ENCODE measurements around the gene ARAP3.

Gene ARAP3

DNA sequence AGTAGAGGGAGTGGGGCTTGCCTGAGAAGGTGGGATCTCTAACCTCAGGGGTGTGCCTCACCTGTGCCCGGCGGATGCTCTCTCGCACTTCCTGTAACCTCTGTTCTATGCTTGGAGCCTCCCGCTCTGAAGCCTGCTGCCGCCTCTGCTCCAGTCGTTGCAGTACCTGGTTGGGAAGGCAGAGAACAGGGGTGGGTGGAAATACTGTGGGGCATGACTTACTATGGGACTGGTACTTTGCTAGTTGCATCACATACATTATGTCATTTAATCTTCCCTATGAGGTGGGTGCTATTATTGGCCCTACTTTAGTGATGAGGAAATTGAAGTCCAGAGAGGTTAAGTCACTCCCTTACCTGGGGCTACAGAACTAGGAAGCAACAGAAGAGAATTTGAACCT is 36.0 kb downstream of the ARAP3 start:
- Histone ChIP-seq H3K4me3 (ENCODE audit: low read length) (no peak overlapping the region), H3K27me3 (ENCODE audit: control insufficient read depth, insufficient read depth, low read length) (no peaks in the 10 kb centered on the region), H3K9me3 (ENCODE audit: control insufficient read depth, low read length) (no peaks in the 10 kb centered on the region), H3K9ac (ENCODE audit: low read length) (no peak overlapping the region), H3K36me3 (ENCODE audit: control insufficient read depth, insufficient read depth, low read length) (no peaks in the 10 kb centered on the region), H3K4me1 (ENCODE audit: control insufficient read depth, insufficient read depth, low read length) (peaks cover 8% of the 10 kb centered on the region)

DNA sequence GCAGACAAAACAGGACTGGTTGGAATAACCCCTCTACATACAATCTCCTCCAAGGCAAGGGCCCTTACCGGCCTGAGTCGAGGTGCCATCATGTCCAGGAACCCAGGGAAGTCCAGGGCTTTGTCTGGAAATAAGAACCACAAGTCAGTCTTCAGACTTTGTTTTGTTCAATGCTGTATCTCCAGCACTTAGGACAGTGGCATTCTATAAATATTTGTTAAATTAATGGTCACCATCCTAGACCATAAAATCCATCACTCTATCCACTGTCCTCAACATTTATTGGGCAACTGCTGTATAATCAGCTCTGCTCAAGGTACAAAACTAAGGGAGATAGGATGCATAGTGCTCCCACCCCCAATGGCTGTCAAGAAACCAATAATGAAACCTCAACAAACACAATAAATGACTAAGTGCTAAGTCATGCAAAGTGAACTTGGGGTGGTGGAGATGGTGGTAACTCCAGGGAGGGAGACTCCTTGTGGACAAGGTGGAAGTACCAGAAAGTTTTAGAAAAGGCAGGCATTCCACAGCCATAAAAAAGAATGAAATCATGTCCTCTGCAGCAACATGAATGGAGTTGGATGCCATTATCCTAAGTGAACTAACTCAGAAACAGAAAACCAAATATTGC is 40.3 kb downstream of the ARAP3 start:
- H3K4me1 ChIP-seq (ENCODE audit: control insufficient read depth, insufficient read depth, low read length): peaks cover 8% of the 10 kb centered on the region
- H3K9ac ChIP-seq (ENCODE audit: low read length): no peak overlapping the region
- no peak overlapping the region for H3K4me3 ChIP-seq (ENCODE audit: low read length)
- H3K27me3 ChIP-seq (ENCODE audit: control insufficient read depth, insufficient read depth, low read length): peaks cover 9% of the 10 kb centered on the region
- no peaks in the 10 kb centered on the region for H3K9me3 ChIP-seq (ENCODE audit: control insufficient read depth, low read length)
- H3K36me3 ChIP-seq (ENCODE audit: control insufficient read depth, insufficient read depth, low read length): no peaks in the 10 kb centered on the region

DNA sequence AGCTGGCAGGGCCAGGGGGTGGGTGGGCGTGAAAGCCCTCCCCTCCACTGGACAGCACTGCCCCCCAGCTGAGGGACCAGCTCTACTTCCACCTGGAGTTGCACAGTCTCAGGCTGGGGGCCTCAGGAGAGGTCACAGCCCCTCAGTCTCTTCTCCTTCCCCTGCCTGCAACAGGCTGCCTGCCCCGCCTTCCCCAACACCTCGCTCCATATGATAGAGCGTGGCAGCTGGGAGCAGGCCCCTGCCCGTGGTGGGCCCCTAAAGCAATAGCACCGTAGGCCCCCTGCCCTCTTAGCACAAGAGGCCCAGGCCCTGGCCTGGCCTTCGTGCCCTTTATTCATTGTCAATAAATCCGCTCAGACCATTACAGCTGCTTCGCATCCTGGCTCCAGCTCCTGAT is 41.3 kb downstream of the ARAP3 start:
- Histone ChIP-seq H3K4me3 (ENCODE audit: low read length) (no peak overlapping the region), H3K9me3 (ENCODE audit: control insufficient read depth, low read length) (no peaks in the 10 kb centered on the region), H3K36me3 (ENCODE audit: control insufficient read depth, insufficient read depth, low read length) (no peaks in the 10 kb centered on the region), H3K27me3 (ENCODE audit: control insufficient read depth, insufficient read depth, low read length) (peaks cover 9% of the 10 kb centered on the region), H3K4me1 (ENCODE audit: control insufficient read depth, insufficient read depth, low read length) (peaks cover 12% of the 10 kb centered on the region), H3K9ac (ENCODE audit: low read length) (no peak overlapping the region)

DNA sequence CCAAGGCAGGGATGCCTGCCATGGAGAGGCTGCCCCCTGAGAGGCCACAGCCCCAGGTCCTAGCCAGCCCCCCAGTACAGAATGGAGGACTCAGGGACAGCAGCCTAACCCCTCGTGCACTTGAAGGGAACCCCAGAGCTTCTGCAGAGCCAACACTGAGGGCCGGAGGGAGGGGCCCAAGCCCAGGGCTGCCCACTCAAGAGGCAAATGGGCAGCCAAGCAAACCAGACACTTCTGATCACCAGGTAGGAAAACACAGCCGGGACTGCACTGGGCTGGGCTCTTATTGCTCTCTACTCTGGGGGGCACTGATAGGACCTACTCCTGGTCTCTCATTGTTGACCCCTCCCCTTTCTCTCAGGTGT is 42.0 kb downstream of the ARAP3 start:
- H3K9me3 ChIP-seq (ENCODE audit: control insufficient read depth, low read length): no peaks in the 10 kb centered on the region
- no peak overlapping the region for H3K4me3 ChIP-seq (ENCODE audit: low read length)
- H3K27me3 ChIP-seq (ENCODE audit: control insufficient read depth, insufficient read depth, low read length): peaks cover 9% of the 10 kb centered on the region
- H3K36me3 ChIP-seq (ENCODE audit: control insufficient read depth, insufficient read depth, low read length): no peaks in the 10 kb centered on the region
- H3K9ac ChIP-seq (ENCODE audit: low read length): no peak overlapping the region
- peaks cover 19% of the 10 kb centered on the region for H3K4me1 ChIP-seq (ENCODE audit: control insufficient read depth, insufficient read depth, low read length)

DNA sequence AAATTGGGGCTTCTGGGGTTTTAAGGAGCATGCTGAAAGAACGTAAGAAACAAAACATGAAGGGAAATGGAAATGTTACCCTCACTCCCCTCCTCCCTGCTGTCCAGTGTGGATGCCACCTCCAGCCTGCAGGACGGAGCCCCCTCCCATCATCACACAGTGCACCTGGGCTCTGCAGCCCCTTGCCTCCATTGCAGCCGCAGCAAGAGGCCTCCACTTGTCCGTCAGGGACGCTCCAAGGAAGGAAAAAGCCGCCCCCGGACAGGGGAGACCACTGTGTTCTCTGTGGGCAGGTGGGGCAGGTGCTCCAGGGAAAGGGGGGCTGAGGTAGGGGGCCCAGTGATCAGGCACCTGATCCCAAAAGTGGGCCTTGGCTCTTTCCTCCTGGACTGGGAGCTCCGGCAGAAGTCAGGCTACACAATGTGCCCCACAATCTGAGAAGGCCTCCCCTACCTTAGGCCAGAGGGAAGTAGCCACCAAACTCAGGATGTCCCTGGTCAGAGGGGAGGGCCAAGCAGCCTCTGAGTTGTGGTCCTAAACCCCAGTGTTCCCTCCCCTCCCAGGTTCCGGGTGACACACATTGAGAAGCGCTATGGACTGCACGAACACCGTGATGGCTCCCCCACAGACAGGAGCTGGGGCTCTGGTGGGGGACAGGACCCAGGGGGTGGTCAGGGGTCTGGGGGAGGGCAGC is 42.5 kb downstream of the ARAP3 start:
- H3K9ac ChIP-seq (ENCODE audit: low read length): no peak overlapping the region
- H3K4me1 ChIP-seq (ENCODE audit: control insufficient read depth, insufficient read depth, low read length): peaks cover 21% of the 10 kb centered on the region
- H3K27me3 ChIP-seq (ENCODE audit: control insufficient read depth, insufficient read depth, low read length): peaks cover 9% of the 10 kb centered on the region
- no peaks in the 10 kb centered on the region for H3K36me3 ChIP-seq (ENCODE audit: control insufficient read depth, insufficient read depth, low read length)
- H3K4me3 ChIP-seq (ENCODE audit: low read length): no peak overlapping the region
- H3K9me3 ChIP-seq (ENCODE audit: control insufficient read depth, low read length): no peaks in the 10 kb centered on the region

DNA sequence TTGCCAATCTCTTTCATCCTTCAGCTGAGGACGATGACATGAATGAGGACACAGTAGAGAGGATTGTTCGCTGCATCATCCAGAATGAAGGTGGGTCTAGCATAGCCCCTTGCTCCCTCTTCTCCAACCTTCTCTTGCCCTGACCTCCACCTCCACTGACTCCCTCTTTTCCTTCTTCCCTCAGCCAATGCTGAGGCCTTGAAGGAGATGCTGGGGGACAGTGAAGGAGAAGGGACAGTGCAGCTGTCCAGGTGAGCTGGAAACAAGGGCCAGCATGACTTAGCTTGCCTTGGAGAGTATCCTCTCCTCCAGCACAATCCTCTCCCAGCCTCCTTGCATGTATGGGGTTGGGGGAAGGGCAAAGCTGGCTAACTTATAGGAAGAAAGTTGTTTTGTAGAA is 43.3 kb downstream of the ARAP3 start:
- no peak overlapping the region for H3K4me3 ChIP-seq (ENCODE audit: low read length)
- H3K4me1 ChIP-seq (ENCODE audit: control insufficient read depth, insufficient read depth, low read length): peaks cover 21% of the 10 kb centered on the region
- no peaks in the 10 kb centered on the region for H3K9me3 ChIP-seq (ENCODE audit: control insufficient read depth, low read length)
- no peak overlapping the region for H3K9ac ChIP-seq (ENCODE audit: low read length)
- peaks cover 9% of the 10 kb centered on the region for H3K27me3 ChIP-seq (ENCODE audit: control insufficient read depth, insufficient read depth, low read length)
- H3K36me3 ChIP-seq (ENCODE audit: control insufficient read depth, insufficient read depth, low read length): no peaks in the 10 kb centered on the region

DNA sequence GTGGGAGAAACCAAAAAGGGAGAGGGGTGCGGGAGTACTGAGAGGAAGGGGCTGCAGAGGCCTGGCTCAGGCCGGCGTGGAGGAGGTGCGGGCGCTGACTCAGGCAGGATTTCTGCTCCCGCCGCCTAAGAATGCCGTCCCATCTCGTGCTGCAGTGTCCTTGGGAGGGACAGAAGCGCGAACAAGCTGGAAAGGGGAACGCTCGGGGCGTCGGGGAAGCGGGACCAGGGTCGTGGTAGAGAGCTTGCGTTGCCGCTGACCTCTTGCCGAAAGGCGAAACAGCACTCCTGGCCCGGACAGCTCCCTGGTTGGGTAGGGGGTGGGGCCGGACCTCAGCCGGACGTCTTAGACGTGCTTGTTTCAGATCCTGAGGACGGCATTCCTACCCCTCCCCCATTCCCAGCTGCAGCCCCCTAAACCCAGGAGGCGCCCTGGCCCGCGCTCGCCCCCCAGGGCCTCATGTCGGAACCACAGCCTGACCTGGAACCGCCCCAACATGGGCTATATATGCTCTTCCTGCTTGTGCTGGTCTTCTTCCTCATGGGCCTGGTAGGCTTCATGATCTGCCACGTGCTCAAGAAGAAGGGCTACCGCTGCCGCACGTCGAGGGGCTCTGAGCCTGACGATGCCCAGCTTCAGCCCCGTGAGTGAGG is 44.1 kb downstream of the ARAP3 start:
- peaks cover 9% of the 10 kb centered on the region for H3K27me3 ChIP-seq (ENCODE audit: control insufficient read depth, insufficient read depth, low read length)
- H3K4me1 ChIP-seq (ENCODE audit: control insufficient read depth, insufficient read depth, low read length): peaks cover 21% of the 10 kb centered on the region
- H3K9me3 ChIP-seq (ENCODE audit: control insufficient read depth, low read length): no peaks in the 10 kb centered on the region
- peak overlapping the region; percentile 60 for H3K4me3 ChIP-seq (ENCODE audit: low read length)
- peak overlapping the region; percentile 87 for H3K9ac ChIP-seq (ENCODE audit: low read length)
- no peaks in the 10 kb centered on the region for H3K36me3 ChIP-seq (ENCODE audit: control insufficient read depth, insufficient read depth, low read length)

DNA sequence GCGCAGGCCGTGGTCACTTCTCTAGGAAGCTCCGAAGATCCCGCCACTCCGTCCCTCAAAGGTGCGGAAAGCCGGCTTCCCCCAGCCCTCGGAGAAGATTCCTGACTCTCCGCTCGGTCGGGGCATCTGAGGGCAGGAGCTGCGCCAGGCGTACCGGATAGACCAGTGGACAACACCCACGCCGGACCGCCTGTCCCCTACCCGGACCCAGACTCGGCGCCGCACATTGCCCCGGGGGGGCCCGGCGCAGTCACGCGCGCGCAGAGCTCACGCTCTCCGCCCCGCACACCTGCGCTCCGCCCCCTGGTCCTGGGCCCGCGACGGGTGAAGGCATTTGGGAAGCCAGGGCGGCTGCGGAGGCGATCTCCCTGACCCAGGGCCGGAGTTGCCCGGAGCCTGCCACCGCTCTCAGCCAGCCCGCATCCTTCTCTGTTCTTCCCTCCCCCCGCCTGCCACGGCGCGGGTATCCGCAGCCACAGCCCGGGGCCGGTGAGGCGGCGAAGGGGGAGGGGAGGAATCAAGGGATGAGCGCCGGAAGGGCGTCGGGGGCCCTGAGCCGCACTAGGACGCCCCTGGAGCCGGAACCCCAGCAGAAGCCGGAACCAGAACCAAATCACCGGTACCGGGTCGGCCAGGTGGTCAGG is 44.8 kb downstream of the ARAP3 start:
- Histone ChIP-seq H3K27me3 (ENCODE audit: control insufficient read depth, insufficient read depth, low read length) (peaks cover 9% of the 10 kb centered on the region), H3K9me3 (ENCODE audit: control insufficient read depth, low read length) (no peaks in the 10 kb centered on the region), H3K36me3 (ENCODE audit: control insufficient read depth, insufficient read depth, low read length) (no peaks in the 10 kb centered on the region), H3K4me3 (ENCODE audit: low read length) (peak overlapping the region; percentile 79), H3K4me1 (ENCODE audit: control insufficient read depth, insufficient read depth, low read length) (peaks cover 21% of the 10 kb centered on the region), H3K9ac (ENCODE audit: low read length) (peak overlapping the region; percentile 87)

DNA sequence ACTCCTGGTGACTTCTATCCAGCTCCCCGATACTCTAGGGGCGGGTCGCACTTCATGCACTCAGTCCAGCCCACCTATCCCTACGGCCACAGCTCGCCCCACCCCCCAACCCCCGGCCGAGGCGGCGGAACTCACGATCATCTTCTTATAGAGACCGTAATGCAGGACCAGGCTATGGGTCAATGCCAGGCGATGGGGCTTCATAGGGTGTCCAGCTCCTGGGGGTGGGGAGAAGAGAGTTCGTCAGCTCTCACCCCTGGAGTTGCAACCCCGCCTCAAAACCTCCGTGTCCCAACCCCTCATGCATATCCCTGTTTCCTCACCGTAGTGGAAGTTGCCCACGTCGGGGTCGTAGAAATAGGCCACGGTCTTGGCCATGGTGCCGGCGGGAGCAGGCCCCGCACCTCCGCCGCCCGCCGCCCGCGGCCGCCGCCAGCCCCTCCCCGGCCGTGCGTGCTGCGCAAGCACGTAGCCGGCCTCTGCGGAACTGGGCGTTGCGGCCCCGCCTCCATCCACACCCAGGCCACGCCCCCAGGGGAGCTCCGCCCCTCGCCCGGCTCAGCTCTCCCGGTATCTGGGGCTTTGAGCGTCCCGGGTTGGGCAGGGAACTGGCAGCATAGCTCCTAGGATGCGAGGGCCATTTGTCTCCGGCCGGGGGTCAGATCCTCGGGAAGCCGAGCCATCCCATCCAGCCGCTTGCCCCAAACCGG is 45.5 kb downstream of the ARAP3 start, which contains the start of the genes HDAC3 and RELL2:
HDAC3 (minus strand) TSS at position 437 of the 710 bp plus-strand sequence; CDS start at position 378, 59 bp downstream.
RELL2 (plus strand) TSS at position 585 of the 710 bp plus-strand sequence. CDS start 1,229 bp downstream, outside the sequence.
- Histone ChIP-seq H3K36me3 (ENCODE audit: control insufficient read depth, insufficient read depth, low read length) (no peaks in the 10 kb centered on the region), H3K27me3 (ENCODE audit: control insufficient read depth, insufficient read depth, low read length) (peaks cover 9% of the 10 kb centered on the region), H3K9ac (ENCODE audit: low read length) (peak within 1 kb of the TSS; percentile 87), H3K4me1 (ENCODE audit: control insufficient read depth, insufficient read depth, low read length) (peaks cover 21% of the 10 kb centered on the region), H3K4me3 (ENCODE audit: low read length) (peak within 1 kb of the TSS; percentile 79), H3K9me3 (ENCODE audit: control insufficient read depth, low read length) (no peaks in the 10 kb centered on the region)

DNA sequence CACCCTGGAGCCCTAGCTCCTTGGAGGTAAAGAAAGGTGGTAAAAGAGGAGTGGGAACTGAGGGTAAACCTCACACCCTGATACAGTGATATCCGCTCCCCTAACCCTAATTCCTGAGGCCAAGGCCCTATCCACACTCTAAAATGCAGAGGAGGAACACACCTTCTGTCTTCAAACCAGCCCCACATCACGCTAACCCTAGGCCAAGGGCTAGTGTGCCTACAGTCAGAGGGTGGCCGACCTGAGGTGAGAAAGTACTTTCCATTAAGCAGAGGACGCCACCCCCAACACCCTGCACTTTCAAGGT is 46.0 kb downstream of the ARAP3 start:
- peak overlapping the region; percentile 79 for H3K4me3 ChIP-seq (ENCODE audit: low read length)
- H3K36me3 ChIP-seq (ENCODE audit: control insufficient read depth, insufficient read depth, low read length): no peaks in the 10 kb centered on the region
- H3K27me3 ChIP-seq (ENCODE audit: control insufficient read depth, insufficient read depth, low read length): peaks cover 9% of the 10 kb centered on the region
- peaks cover 21% of the 10 kb centered on the region for H3K4me1 ChIP-seq (ENCODE audit: control insufficient read depth, insufficient read depth, low read length)
- H3K9ac ChIP-seq (ENCODE audit: low read length): peak overlapping the region; percentile 87
- no peaks in the 10 kb centered on the region for H3K9me3 ChIP-seq (ENCODE audit: control insufficient read depth, low read length)

DNA sequence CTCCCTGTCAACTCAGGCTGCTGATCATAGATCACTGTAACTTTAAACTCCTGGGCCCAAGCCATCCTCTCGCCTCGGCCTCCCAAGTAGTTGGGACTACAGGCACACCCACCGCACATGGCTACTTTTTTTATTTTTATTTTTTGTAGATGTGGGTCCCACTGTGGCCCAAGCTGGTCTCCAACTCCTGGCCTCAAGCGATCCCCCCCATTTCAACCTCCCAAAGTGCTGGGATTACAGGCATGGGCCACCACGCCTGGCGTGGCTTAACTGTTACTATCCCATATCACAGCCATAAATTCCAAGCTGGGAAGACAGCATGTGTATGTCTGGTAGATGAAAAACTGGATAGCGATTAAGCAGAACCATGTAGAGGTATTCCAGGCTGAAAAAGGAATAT is 46.4 kb downstream of the ARAP3 start:
- no peaks in the 10 kb centered on the region for H3K9me3 ChIP-seq (ENCODE audit: control insufficient read depth, low read length)
- H3K27me3 ChIP-seq (ENCODE audit: control insufficient read depth, insufficient read depth, low read length): peaks cover 9% of the 10 kb centered on the region
- H3K9ac ChIP-seq (ENCODE audit: low read length): no peak overlapping the region
- peak overlapping the region; percentile 79 for H3K4me3 ChIP-seq (ENCODE audit: low read length)
- no peaks in the 10 kb centered on the region for H3K36me3 ChIP-seq (ENCODE audit: control insufficient read depth, insufficient read depth, low read length)
- peaks cover 21% of the 10 kb centered on the region for H3K4me1 ChIP-seq (ENCODE audit: control insufficient read depth, insufficient read depth, low read length)
